Vagina (tissue), 2 donors: ENCODE data around the gene MT1B. TPM values are rescaled to one million over a fixed set of nuclear protein-coding genes. Genes with fewer than 3 reads are reported as not detected.

Source experiments
- DNase-seq, 2 donors: peaks; one replicate each; pipeline ENCODE4 v3.0.0-alpha.2; 2017; ENCODE audit errors: extremely low spot score in 2 of 2
- H3K27ac ChIP-seq: fragments of 200-600 bp; sonication (generic); one replicate; pipeline ENCODE4 v1.5.1; 2019
- H3K27me3 ChIP-seq: fragments of 200-600 bp; sonication (generic); one replicate; pipeline ENCODE4 v1.5.1; 2019
- H3K36me3 ChIP-seq, 2 donors: fragments of 200-600 bp; sonication (generic); one replicate each; pipeline ENCODE4 v1.5.1; 2017 to 2019
- H3K4me1 ChIP-seq: fragments of 200-600 bp; sonication (generic); one replicate; pipeline ENCODE4 v1.5.1; 2019
- H3K4me3 ChIP-seq, 2 donors: fragments of 200-600 bp; sonication (generic); 1 replicate in 1 of 2; 2 replicates in 1 of 2; pipeline ENCODE4 v1.5.1; 2016 to 2019
- H3K9me3 ChIP-seq: fragments of 200-600 bp; sonication (generic); one replicate; pipeline ENCODE4 v1.5.1; 2019
- POLR2A ChIP-seq, 2 donors: fragments of 450-650 bp; IDR thresholded peaks; one replicate each; pipeline ENCODE4 v1.6.1; 2017; ENCODE audit warnings: antibody characterized with exemption in 2 of 2, mild to moderate bottlenecking in 2 of 2, moderate library complexity in 2 of 2
- POLR2AphosphoS5 ChIP-seq, 2 donors: sonication (generic); formaldehyde crosslinking; IDR thresholded peaks; one replicate each; pipeline ENCODE4 v1.9.0; 2017; ENCODE audit warnings: antibody characterized with exemption in 2 of 2, mild to moderate bottlenecking in 2 of 2, low read depth in 1 of 2; ENCODE audit not compliant: insufficient read depth in 1 of 2
- intact Hi-C: fragments of 100-400 bp; cut with DNase I; formaldehyde crosslinking; loops from one replicate; pipeline ENCODE4 v1.15.1; 2023
- total RNA-seq: library from RNA; depleted of rRNA; stranded (reverse); fragments of >200 nt; gene quantifications from one replicate; pipeline ENCODE4 v1.2.3, GENCODE V29; 2016
- TF ChIP-seq, protein P1 (sequence below), 3 experiments: fragments of 450-650 bp in 2 of 3; fragments of 200-600 bp in 1 of 3; sonication (generic) in 1 of 3; IDR thresholded peaks; one replicate each; pipeline ENCODE4 v1.5.1; 2017 to 2019; ENCODE audit warnings: antibody characterized with exemption in 3 of 3, mild to moderate bottlenecking in 2 of 3, moderate library complexity in 2 of 3

Gene MT1B
- not detected for total RNA-seq

DNA sequence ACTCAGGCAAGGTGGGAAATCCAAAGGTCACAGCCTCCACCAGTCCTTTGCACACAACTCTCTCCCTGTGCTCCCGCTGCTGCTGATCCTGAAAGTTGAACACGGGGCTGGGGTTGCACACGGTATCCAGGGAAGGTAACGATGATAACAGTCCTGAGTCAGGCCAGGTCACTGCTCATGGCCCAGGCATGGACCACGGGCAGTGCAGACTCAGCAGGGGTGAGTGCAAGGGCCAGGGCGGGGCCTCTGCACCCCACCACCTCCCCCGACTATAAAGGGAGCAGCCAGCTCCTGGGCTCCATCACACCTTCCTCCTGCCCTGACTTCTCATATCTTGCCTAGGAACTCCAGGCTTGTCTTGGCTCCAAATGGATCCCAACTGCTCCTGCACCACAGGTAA, at the start of gene MT1B:
Gene MT1B, plus strand, starts transcription at position 301 of the 400 bp plus-strand sequence. Its CDS starts 68 bp downstream, at position 369.
- intact Hi-C loops: no loop called here
- Histone ChIP-seq H3K9me3 (no peaks in the 10 kb centered on the region), H3K36me3 (no peaks in the 10 kb centered on the region), H3K4me3 (no peak within 1 kb of the TSS), H3K4me1 (no peaks in the 10 kb centered on the region), H3K27ac (no peak within 1 kb of the TSS), H3K27me3 (no peaks in the 10 kb centered on the region)
- TF ChIP-seq, protein P1, sequence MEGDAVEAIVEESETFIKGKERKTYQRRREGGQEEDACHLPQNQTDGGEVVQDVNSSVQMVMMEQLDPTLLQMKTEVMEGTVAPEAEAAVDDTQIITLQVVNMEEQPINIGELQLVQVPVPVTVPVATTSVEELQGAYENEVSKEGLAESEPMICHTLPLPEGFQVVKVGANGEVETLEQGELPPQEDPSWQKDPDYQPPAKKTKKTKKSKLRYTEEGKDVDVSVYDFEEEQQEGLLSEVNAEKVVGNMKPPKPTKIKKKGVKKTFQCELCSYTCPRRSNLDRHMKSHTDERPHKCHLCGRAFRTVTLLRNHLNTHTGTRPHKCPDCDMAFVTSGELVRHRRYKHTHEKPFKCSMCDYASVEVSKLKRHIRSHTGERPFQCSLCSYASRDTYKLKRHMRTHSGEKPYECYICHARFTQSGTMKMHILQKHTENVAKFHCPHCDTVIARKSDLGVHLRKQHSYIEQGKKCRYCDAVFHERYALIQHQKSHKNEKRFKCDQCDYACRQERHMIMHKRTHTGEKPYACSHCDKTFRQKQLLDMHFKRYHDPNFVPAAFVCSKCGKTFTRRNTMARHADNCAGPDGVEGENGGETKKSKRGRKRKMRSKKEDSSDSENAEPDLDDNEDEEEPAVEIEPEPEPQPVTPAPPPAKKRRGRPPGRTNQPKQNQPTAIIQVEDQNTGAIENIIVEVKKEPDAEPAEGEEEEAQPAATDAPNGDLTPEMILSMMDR (IDR thresholded peaks at IDR 0.05): no peak
- TF ChIP-seq POLR2AphosphoS5 (IDR thresholded peaks at IDR 0.05; ENCODE audit: insufficient read depth in 1 of 2, low read depth in 1 of 2): no peak
- DNase-seq: no peak

- no peaks in the 10 kb centered on the region for H3K9me3 ChIP-seq
- intact Hi-C loops: loop anchor here (5.0 kb wide), 1 partner anchor 99 kb away; no protein-coding TSS in a partner anchor
- H3K4me1 ChIP-seq: peaks cover 28% of the 10 kb centered on the region
- H3K4me3 ChIP-seq: no peak overlapping the region
- H3K27me3 ChIP-seq: no peaks in the 10 kb centered on the region
- no peak for DNase-seq
- no peak for TF ChIP-seq POLR2A (IDR thresholded peaks at IDR 0.05)
- TF ChIP-seq, protein P1 (IDR thresholded peaks at IDR 0.05): peak in 1 of 3 experiments; percentile 23
- no peak overlapping the region for H3K27ac ChIP-seq
- H3K36me3 ChIP-seq: no peaks in the 10 kb centered on the region
Observed at GRCh38 chr16:56603589-56603988, 48.1 kb upstream of the MT1B start.

DNA sequence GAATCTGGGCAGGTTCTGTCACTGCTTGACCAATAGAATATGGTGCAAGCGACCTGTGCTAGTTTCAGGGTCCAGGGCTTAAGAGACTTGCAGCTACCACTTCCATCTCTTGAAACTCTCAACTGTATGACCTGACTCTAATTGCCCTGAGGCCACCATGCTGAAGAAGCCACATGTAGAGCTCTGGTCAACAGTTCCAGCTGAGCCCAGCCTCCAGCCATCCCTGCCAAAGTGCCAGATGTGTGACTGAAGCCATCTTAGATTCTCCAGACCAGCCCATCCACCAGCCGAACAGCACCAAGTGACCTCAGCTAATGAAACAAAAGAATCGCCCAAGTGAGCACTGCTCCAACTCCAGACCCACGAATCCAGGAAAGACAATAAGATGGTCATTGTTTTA, 46.7 kb upstream of the MT1B start:
- H3K4me3 ChIP-seq: no peak overlapping the region
- H3K4me1 ChIP-seq: peaks cover 32% of the 10 kb centered on the region
- peak overlapping the region; percentile 83 for H3K27ac ChIP-seq
- TF ChIP-seq, protein P1 (IDR thresholded peaks at IDR 0.05): no peak
- TF ChIP-seq POLR2A (IDR thresholded peaks at IDR 0.05): no peak
- no peak for TF ChIP-seq POLR2AphosphoS5 (IDR thresholded peaks at IDR 0.05; ENCODE audit: insufficient read depth in 1 of 2, low read depth in 1 of 2)
- no peak for DNase-seq
- H3K27me3 ChIP-seq: no peaks in the 10 kb centered on the region
- no peaks in the 10 kb centered on the region for H3K36me3 ChIP-seq
- no peaks in the 10 kb centered on the region for H3K9me3 ChIP-seq
- intact Hi-C loops: loop anchor here (5.0 kb wide), 1 partner anchor 97 kb away; no protein-coding TSS in a partner anchor

DNA sequence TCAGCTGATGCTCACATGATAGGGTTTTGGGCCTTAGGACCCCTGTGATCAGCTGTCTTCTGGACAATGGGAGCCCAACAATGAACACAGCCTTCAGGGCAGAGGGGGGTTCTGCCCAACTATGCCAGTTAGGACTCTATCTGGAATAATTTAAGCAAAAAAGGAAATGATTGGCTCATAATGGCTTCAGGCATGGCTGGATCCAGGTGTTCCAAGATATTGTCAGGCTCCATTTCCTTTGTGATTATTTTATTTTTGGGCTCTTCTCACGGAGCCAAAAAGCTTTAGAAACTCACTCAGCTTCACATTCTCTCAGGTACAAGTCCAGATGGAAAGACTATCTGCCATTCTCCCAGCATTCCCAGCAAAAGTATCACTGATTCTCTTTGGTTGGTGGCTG, 46.2 kb upstream of the MT1B start:
- Histone ChIP-seq H3K4me3 (no peak overlapping the region), H3K36me3 (no peaks in the 10 kb centered on the region), H3K9me3 (no peaks in the 10 kb centered on the region), H3K27me3 (no peaks in the 10 kb centered on the region), H3K27ac (peak overlapping the region; percentile 83), H3K4me1 (peaks cover 37% of the 10 kb centered on the region)
- TF ChIP-seq POLR2A (IDR thresholded peaks at IDR 0.05) (no peak), POLR2AphosphoS5 (IDR thresholded peaks at IDR 0.05; ENCODE audit: insufficient read depth in 1 of 2, low read depth in 1 of 2) (no peak)
- TF ChIP-seq, protein P1 (IDR thresholded peaks at IDR 0.05): no peak
- no peak for DNase-seq
- intact Hi-C loops: no loop called here

DNA sequence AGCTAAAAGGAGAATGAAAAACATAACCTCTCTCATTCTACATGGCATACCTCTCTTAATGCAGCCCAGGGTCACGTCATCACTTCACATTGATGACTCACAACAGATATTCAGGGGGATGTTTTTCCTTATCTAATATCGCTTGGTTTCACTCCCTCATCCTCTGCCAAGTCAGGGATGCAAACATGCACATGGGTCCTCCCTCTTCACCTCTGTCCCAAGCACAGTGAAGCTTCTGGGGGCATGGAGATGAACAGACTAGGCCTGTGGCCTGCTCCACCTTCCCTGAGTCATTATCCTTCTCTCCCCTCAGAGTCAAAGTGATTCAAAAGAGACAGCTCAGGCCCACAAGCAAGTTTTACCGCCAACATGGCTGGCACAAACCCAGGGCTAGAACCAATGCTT, 45.6 kb upstream of the MT1B start:
- intact Hi-C loops: loop anchor here (2.0 kb wide), 1 partner anchor 77 kb away; the partner anchor contains the start of gene MT1X

More for the DNA sequence above, 45.6 kb upstream of the MT1B start:
- peak in 1 of 2 donors; percentile 94 for DNase-seq
- H3K36me3 ChIP-seq: no peaks in the 10 kb centered on the region
- no peak overlapping the region for H3K4me3 ChIP-seq
- peak overlapping the region; percentile 83 for H3K27ac ChIP-seq
- no peaks in the 10 kb centered on the region for H3K9me3 ChIP-seq
- TF ChIP-seq, protein P1 (IDR thresholded peaks at IDR 0.05): no peak
- no peak for TF ChIP-seq POLR2A (IDR thresholded peaks at IDR 0.05)
- TF ChIP-seq POLR2AphosphoS5 (IDR thresholded peaks at IDR 0.05; ENCODE audit: insufficient read depth in 1 of 2, low read depth in 1 of 2): no peak
- H3K27me3 ChIP-seq: no peaks in the 10 kb centered on the region
- H3K4me1 ChIP-seq: peaks cover 43% of the 10 kb centered on the region
